Ureter (tissue), 1 donor: ENCODE results near the gene PPP2CA. TPM values are rescaled to one million over a fixed set of nuclear protein-coding genes. Genes with fewer than 3 reads are reported as not detected.

Experiments used
- DNase-seq: peaks from one replicate; pipeline ENCODE4 v3.0.0-alpha.2; 2020; ENCODE audit warnings: low spot score
- total RNA-seq: library from RNA; stranded (reverse); gene quantifications from one replicate; pipeline ENCODE4 v1.2.4, GENCODE V29; 2023
- donor health status: DM: yes; HTN: yes; CAD: no.

The PPP2CA gene
- total RNA-seq, 1 donor from 2014 or later = 110 TPM

GRCh38 chr5:134148316-134148715, 77.6 kb downstream of the PPP2CA start:
- DNase-seq = no peak

DNA sequence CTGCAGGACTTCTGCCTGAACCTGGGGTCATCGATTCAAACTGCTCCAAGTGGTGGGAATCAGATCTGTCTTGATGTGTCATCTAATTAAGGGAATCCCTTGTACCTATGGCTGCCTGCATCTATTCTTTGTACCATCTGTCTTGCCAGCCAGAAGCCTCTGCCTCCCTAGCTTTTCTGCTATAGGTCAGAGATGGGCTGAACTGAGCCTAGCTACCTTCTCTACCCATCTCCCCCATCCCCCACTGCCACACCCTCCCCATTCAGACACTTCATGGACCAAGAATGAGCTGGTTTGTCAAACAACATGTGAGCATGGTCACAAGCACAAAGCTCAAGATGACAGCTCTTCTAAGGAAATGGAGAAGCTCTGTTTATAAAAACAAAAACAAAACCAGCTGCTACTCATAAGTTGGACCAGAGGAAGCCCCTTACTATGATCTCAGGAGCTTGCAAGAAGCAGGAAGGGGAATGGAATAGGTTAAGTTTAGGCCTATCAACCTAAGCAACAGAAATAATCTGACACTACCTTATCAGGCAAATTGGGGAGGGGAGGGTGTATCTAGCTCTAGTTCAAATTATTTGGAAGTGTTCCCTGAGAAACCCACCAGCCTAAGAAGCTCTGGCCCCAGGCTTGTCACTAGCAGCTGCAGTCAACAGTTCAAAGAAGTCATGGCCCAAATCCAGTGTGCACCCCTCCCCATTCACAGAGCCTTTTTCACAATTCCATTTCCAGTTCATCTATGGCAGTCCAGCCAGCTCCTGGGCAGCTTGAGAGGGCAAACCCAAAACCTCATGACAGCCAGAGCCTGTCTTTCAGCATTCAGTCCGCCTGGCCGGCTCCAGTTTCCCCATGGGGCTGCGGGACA, 79.0 kb downstream of the PPP2CA start:
- DNase-seq = no peak

DNA sequence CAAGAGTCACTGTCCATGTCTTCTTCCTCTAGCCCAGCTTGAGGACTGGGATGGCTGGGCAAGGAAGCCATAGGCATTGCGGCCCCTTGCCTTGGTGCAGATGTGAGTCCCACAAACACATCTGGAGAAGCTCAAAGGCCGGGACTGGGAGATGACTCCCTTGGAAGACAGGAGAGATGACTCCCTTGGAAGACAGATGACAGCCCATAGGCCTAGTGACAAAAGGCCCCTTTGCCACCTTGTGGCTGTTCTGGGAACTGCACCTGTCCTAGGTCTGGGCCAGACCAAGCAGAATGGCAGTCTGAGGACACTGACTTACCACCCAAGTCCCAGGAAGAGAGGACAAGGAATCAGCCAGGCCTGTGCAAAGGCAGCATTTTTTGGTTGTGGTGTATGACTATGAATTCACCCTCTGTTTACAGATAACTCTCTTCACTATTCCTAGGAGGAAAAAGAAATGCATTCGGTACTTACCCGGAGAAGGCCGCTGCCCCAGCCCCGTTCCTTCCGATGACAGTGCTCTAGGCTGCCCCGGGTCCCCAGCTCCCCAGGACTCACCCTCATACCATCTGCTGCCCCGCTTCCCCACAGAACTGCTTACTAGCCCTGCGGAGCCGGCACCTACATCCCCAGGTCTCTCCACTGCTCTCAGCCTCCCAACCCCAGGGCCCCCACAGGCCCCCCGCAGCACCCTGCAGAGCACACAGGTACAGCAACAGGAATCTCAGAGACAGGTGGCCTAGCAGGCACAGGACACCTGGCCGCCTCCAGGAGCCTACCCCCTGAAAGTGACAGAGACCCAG, 79.9 kb downstream of the PPP2CA start:
- DNase-seq = peak; percentile 84

DNA sequence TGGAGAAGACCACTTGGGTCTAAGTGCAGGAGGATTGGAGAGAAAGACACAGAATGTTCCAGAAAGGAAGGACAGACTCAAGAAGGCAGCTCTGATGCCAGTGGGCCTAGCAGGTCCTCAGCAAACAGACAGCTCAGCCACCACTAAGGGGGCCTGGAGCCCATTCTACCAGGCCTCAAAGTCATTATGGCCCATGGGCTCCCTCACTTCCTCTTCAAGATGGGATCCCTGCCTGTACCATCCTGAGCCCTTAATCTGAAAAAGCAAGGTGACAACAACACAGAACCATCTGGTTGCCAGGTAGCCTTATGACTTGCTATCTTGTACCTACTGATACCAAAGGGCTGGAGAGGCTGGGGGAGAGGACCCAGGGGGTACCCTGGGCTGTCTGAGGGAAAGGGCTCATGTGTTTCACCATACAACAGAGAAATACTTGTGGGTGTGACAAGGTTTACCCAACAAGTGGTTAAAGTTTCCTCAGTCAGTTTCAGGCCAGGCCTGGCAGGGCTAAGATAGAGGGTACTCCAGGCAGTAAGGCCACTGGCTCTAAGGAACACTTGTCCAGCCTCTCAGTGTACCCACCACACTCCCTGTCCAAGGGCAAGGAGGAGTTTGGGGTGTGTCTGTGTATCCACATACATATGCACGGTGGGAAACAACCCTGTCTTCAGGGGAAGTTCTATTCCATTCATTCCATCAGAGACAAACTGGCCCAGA, 80.7 kb downstream of the PPP2CA start:
- DNase-seq = no peak

Other genes starting within 250 kb of the PPP2CA start
- 167 TPM for gene VDAC1, start 221.1 kb downstream of the PPP2CA start, total RNA-seq
- 3.6 TPM for gene TCF7, start 111.4 kb downstream of the PPP2CA start, total RNA-seq
- 324 TPM for gene SKP1, start 49.1 kb downstream of the PPP2CA start, total RNA-seq
- gene CDKL3, start 141.1 kb upstream of the PPP2CA start, total RNA-seq = 5.5 TPM
- gene UBE2B, start 145.5 kb upstream of the PPP2CA start, total RNA-seq = 63.3 TPM
- 23.5 TPM for gene CDKN2AIPNL, start 185.8 kb upstream of the PPP2CA start, total RNA-seq